ENCODE results near the gene CNTNAP1. TPM values are rescaled to one million over a fixed set of nuclear protein-coding genes. Genes with fewer than 3 reads are reported as not detected.
"Not testable (repeated sequence)": the region's sequence is repeated elsewhere in the genome, so short reads cannot be mapped to it uniquely, and the experiment has no call there.

CNTNAP1 gene
- total RNA-seq, 1 experiment from 2014 or later: 5.6 TPM

- H3K4me1 ChIP-seq (ENCODE audit: insufficient read depth, low read length, poor library complexity, severe bottlenecking): no peaks in the 10 kb centered on the region
- TF ChIP-seq EZH2 (IDR thresholded peaks at IDR 0.05; ENCODE audit: borderline replicate concordance, low read depth, low read length, poor library complexity, severe bottlenecking): no peak
- TF ChIP-seq, protein P1, sequence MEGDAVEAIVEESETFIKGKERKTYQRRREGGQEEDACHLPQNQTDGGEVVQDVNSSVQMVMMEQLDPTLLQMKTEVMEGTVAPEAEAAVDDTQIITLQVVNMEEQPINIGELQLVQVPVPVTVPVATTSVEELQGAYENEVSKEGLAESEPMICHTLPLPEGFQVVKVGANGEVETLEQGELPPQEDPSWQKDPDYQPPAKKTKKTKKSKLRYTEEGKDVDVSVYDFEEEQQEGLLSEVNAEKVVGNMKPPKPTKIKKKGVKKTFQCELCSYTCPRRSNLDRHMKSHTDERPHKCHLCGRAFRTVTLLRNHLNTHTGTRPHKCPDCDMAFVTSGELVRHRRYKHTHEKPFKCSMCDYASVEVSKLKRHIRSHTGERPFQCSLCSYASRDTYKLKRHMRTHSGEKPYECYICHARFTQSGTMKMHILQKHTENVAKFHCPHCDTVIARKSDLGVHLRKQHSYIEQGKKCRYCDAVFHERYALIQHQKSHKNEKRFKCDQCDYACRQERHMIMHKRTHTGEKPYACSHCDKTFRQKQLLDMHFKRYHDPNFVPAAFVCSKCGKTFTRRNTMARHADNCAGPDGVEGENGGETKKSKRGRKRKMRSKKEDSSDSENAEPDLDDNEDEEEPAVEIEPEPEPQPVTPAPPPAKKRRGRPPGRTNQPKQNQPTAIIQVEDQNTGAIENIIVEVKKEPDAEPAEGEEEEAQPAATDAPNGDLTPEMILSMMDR (conservative IDR thresholded peaks at IDR 0.05; ENCODE audit: low read depth, low read length): no peak
- no peak overlapping the region for H3K27ac ChIP-seq (ENCODE audit: low read depth, low read length, poor library complexity, severe bottlenecking)
- H3K27me3 ChIP-seq (replicated peaks; ENCODE audit: insufficient read depth, low read depth, low read length, poor library complexity): no peaks in the 10 kb centered on the region
- H3K4me3 ChIP-seq (ENCODE audit: low read depth, low read length, poor library complexity, severe bottlenecking): no peak overlapping the region
- ChIA-PET POLR2A (ENCODE audit: low non-redundant PET) (no interaction called here), CTCF (no interaction called here)
- no TSS peak for BruUV-seq (replicated peaks)
- intact Hi-C loops (cut with micrococcal nuclease; ENCODE audit: unreplicated experiment): loop anchor here (10.0 kb wide), 1 partner anchor 101 kb away; the partner anchor contains the start of gene BECN1
- no peak for DNase-seq (ENCODE audit: low spot score)
- H3K36me3 ChIP-seq (ENCODE audit: insufficient read depth, low read length, poor library complexity, severe bottlenecking): peaks cover 18% of the 10 kb centered on the region
- H3K9me3 ChIP-seq (ENCODE audit: low read depth, low read length, poor library complexity, severe bottlenecking): no peaks in the 10 kb centered on the region
Measured at GRCh38 chr17:42723636-42724035, 41.3 kb downstream of the CNTNAP1 start.

- Histone ChIP-seq H3K4me1 (ENCODE audit: insufficient read depth, low read length, poor library complexity, severe bottlenecking) (no peaks in the 10 kb centered on the region), H3K27ac (ENCODE audit: low read depth, low read length, poor library complexity, severe bottlenecking) (no peak overlapping the region), H3K9me3 (ENCODE audit: low read depth, low read length, poor library complexity, severe bottlenecking) (no peaks in the 10 kb centered on the region), H3K36me3 (ENCODE audit: insufficient read depth, low read length, poor library complexity, severe bottlenecking) (peaks cover 9% of the 10 kb centered on the region), H3K4me3 (ENCODE audit: low read depth, low read length, poor library complexity, severe bottlenecking) (no peak overlapping the region), H3K27me3 (replicated peaks; ENCODE audit: insufficient read depth, low read depth, low read length, poor library complexity) (no peaks in the 10 kb centered on the region)
- intact Hi-C loops (cut with micrococcal nuclease; ENCODE audit: unreplicated experiment): loop anchor here (10.0 kb wide), 1 partner anchor 100 kb away; the partner anchor contains the start of gene BECN1
- ChIA-PET CTCF (interaction anchor here (0.7 kb wide), 1 partner anchor 19 kb away, joined by 4 read pairs; no protein-coding TSS in a partner anchor), POLR2A (ENCODE audit: low non-redundant PET) (no interaction called here)
- BruUV-seq (replicated peaks): no TSS peak
- DNase-seq (ENCODE audit: low spot score): no peak
- no peak for TF ChIP-seq EZH2 (IDR thresholded peaks at IDR 0.05; ENCODE audit: borderline replicate concordance, low read depth, low read length, poor library complexity, severe bottlenecking)
- TF ChIP-seq, protein P1 (conservative IDR thresholded peaks at IDR 0.05; ENCODE audit: low read depth, low read length): no peak
Measured at GRCh38 chr17:42725143-42725542, 42.8 kb downstream of the CNTNAP1 start.

GRCh38 chr17:42740699-42741098 lies 58.4 kb downstream of the CNTNAP1 start:
- BruUV-seq (replicated peaks): no TSS peak
- Histone ChIP-seq H3K27ac (ENCODE audit: low read depth, low read length, poor library complexity, severe bottlenecking) (no peak overlapping the region), H3K36me3 (ENCODE audit: insufficient read depth, low read length, poor library complexity, severe bottlenecking) (no peaks in the 10 kb centered on the region), H3K4me1 (ENCODE audit: insufficient read depth, low read length, poor library complexity, severe bottlenecking) (no peaks in the 10 kb centered on the region), H3K9me3 (ENCODE audit: low read depth, low read length, poor library complexity, severe bottlenecking) (no peaks in the 10 kb centered on the region), H3K4me3 (ENCODE audit: low read depth, low read length, poor library complexity, severe bottlenecking) (no peak overlapping the region), H3K27me3 (replicated peaks; ENCODE audit: insufficient read depth, low read depth, low read length, poor library complexity) (no peaks in the 10 kb centered on the region)
- ChIA-PET CTCF (no interaction called here), POLR2A (ENCODE audit: low non-redundant PET) (no interaction called here)
- intact Hi-C loops (cut with micrococcal nuclease; ENCODE audit: unreplicated experiment): no loop called here
- no peak for DNase-seq (ENCODE audit: low spot score)
- TF ChIP-seq, protein P1 (conservative IDR thresholded peaks at IDR 0.05; ENCODE audit: low read depth, low read length): no peak
- TF ChIP-seq EZH2 (IDR thresholded peaks at IDR 0.05; ENCODE audit: borderline replicate concordance, low read depth, low read length, poor library complexity, severe bottlenecking): no peak

GRCh38 chr17:42742916-42743315 lies 60.6 kb downstream of the CNTNAP1 start:
- CTCF ChIA-PET: interaction anchor here (1.1 kb wide), 1 partner anchor 21 kb away, joined by 3 read pairs; no protein-coding TSS in a partner anchor
- H3K27ac ChIP-seq (ENCODE audit: low read depth, low read length, poor library complexity, severe bottlenecking); intact Hi-C loops (cut with micrococcal nuclease; ENCODE audit: unreplicated experiment); H3K9me3 ChIP-seq (ENCODE audit: low read depth, low read length, poor library complexity, severe bottlenecking); H3K4me3 ChIP-seq (ENCODE audit: low read depth, low read length, poor library complexity, severe bottlenecking); BruUV-seq (replicated peaks); H3K27me3 ChIP-seq (replicated peaks; ENCODE audit: insufficient read depth, low read depth, low read length, poor library complexity); H3K36me3 ChIP-seq (ENCODE audit: insufficient read depth, low read length, poor library complexity, severe bottlenecking); DNase-seq (ENCODE audit: low spot score); H3K4me1 ChIP-seq (ENCODE audit: insufficient read depth, low read length, poor library complexity, severe bottlenecking); POLR2A ChIA-PET (ENCODE audit: low non-redundant PET): not testable (repeated sequence)

Measured in A673 (cell line).